Loucy (cell line): Measurements from ENCODE around the gene HCN2.

Experiments used
- CTCF ChIP-seq: fragments of 200-600 bp; sonication (generic); conservative IDR thresholded peaks from 2 replicates; pipeline ENCODE4 v1.5.1; 2014; ENCODE audit warnings: mild to moderate bottlenecking, antibody characterized with exemption, low read length
- EZH2phosphoT487 ChIP-seq: fragments of 200-600 bp; IDR thresholded peaks from 2 replicates; pipeline ENCODE4 v1.6.1; 2018; ENCODE audit warnings: antibody characterized with exemption, mild to moderate bottlenecking, moderate library complexity, borderline replicate concordance

GRCh38 chr19:566844-567243 lies 22.8 kb upstream of the HCN2 start:
- TF ChIP-seq EZH2phosphoT487: no peak
- no peak for TF ChIP-seq CTCF
